OCI-LY1 (cell line): ENCODE results near the gene CFAP99.

ENCODE experiments used
- H2AFZ ChIP-seq: fragments of 200-600 bp; sonication (generic), shearing (Covaris generic); 2 replicates; pipeline ENCODE4 v1.6.0; 2014; ENCODE audit warnings: antibody characterized with exemption, mild to moderate bottlenecking, low read length
- H3F3A ChIP-seq: fragments of 200-600 bp; sonication (generic), shearing (Covaris generic); 2 replicates; pipeline ENCODE4 v1.6.0; 2014; ENCODE audit warnings: mild to moderate bottlenecking, antibody characterized with exemption, low read length, moderate library complexity; ENCODE audit not compliant: insufficient read depth
- H3K27ac ChIP-seq: fragments of 200-600 bp; sonication (generic); 2 replicates; pipeline ENCODE4 v1.5.1; 2014; ENCODE audit warnings: low read length, mixed run types, mild to moderate bottlenecking, low read depth; ENCODE audit not compliant: poor library complexity, severe bottlenecking
- H3K27me3 ChIP-seq: fragments of 200-600 bp; sonication (generic); 2 replicates; pipeline ENCODE4 v1.6.0; 2014; ENCODE audit warnings: antibody characterized with exemption, mild to moderate bottlenecking, low read length, moderate library complexity; ENCODE audit not compliant: insufficient read depth
- H3K36me3 ChIP-seq: fragments of 200-600 bp; sonication (generic); 2 replicates; pipeline ENCODE4 v1.6.1; 2014; ENCODE audit warnings: mild to moderate bottlenecking, antibody characterized with exemption, low read length, moderate library complexity, mixed read lengths; ENCODE audit not compliant: insufficient read depth
- H3K4me1 ChIP-seq: fragments of 200-600 bp; sonication (generic); 2 replicates; pipeline ENCODE4 v1.5.1; 2014; ENCODE audit warnings: mild to moderate bottlenecking, low read length, moderate library complexity; ENCODE audit not compliant: insufficient read depth, severe bottlenecking
- H3K4me2 ChIP-seq: fragments of 200-600 bp; sonication (generic), shearing (Covaris generic); 2 replicates; pipeline ENCODE4 v1.6.1; 2014; ENCODE audit warnings: low read length
- H3K4me3 ChIP-seq: fragments of 200-600 bp; sonication (generic); 2 replicates; pipeline ENCODE4 v1.5.1; 2014; ENCODE audit warnings: low read length, low read depth, mild to moderate bottlenecking, mixed read lengths; ENCODE audit not compliant: poor library complexity, severe bottlenecking
- H3K79me2 ChIP-seq: fragments of 200-600 bp; shearing (Covaris generic); 2 replicates; pipeline ENCODE4 v1.6.1; 2016; ENCODE audit warnings: mixed run types, low read length, mixed read lengths; ENCODE audit not compliant: insufficient read depth
- H3K9ac ChIP-seq: fragments of 200-600 bp; sonication (generic), shearing (Covaris generic); 2 replicates; pipeline ENCODE4 v1.6.1; 2014; ENCODE audit warnings: mild to moderate bottlenecking, low read length, mixed read lengths
- H3K9me2 ChIP-seq: fragments of 200-600 bp; sonication (generic), shearing (Covaris generic); 2 replicates; pipeline ENCODE4 v1.6.1; 2014; ENCODE audit warnings: low read depth, mild to moderate bottlenecking, low read length, mixed read lengths
- H3K9me3 ChIP-seq: fragments of 200-600 bp; shearing (Covaris generic); 2 replicates; pipeline ENCODE4 v1.6.1; 2014; ENCODE audit warnings: low read length, mixed read lengths
- H4K20me1 ChIP-seq: fragments of 200-600 bp; sonication (generic), shearing (Covaris generic); 2 replicates; pipeline ENCODE4 v1.6.0; 2016; ENCODE audit warnings: mild to moderate bottlenecking, low read length; ENCODE audit not compliant: insufficient read depth
- EZH2 ChIP-seq: fragments of 200-600 bp; sonication (generic), shearing (Covaris generic); IDR thresholded peaks from 2 replicates; pipeline ENCODE4 v1.8.0; 2017; ENCODE audit warnings: borderline replicate concordance, mixed run types, mild to moderate bottlenecking, antibody characterized with exemption, low read length, moderate library complexity, mixed read lengths
- TF ChIP-seq, protein P1 (sequence below): fragments of 200-600 bp; sonication (generic), shearing (Covaris generic); IDR thresholded peaks from 2 replicates; pipeline ENCODE4 v1.5.1; 2017; ENCODE audit warnings: mild to moderate bottlenecking, antibody characterized with exemption, low read length, moderate library complexity, mixed read lengths

CFAP99 gene

GRCh38 chr4:2409381-2409783, 9.4 kb upstream of the CFAP99 start:
- Histone ChIP-seq H3K4me2 (no peak overlapping the region), H3K9me3 (no peaks in the 10 kb centered on the region), H3K27me3 (no peaks in the 10 kb centered on the region), H3F3A (no peaks in the 10 kb centered on the region), H3K27ac (no peak overlapping the region), H3K9ac (no peak overlapping the region), H2AFZ (no peak overlapping the region), H3K4me3 (no peak overlapping the region), H3K9me2 (no peaks in the 10 kb centered on the region), H3K4me1 (no peaks in the 10 kb centered on the region), H4K20me1 (no peaks in the 10 kb centered on the region), H3K79me2 (no peaks in the 10 kb centered on the region), H3K36me3 (no peaks in the 10 kb centered on the region)
- TF ChIP-seq, protein P1, sequence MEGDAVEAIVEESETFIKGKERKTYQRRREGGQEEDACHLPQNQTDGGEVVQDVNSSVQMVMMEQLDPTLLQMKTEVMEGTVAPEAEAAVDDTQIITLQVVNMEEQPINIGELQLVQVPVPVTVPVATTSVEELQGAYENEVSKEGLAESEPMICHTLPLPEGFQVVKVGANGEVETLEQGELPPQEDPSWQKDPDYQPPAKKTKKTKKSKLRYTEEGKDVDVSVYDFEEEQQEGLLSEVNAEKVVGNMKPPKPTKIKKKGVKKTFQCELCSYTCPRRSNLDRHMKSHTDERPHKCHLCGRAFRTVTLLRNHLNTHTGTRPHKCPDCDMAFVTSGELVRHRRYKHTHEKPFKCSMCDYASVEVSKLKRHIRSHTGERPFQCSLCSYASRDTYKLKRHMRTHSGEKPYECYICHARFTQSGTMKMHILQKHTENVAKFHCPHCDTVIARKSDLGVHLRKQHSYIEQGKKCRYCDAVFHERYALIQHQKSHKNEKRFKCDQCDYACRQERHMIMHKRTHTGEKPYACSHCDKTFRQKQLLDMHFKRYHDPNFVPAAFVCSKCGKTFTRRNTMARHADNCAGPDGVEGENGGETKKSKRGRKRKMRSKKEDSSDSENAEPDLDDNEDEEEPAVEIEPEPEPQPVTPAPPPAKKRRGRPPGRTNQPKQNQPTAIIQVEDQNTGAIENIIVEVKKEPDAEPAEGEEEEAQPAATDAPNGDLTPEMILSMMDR, result no peak
- no peak for TF ChIP-seq EZH2

DNA sequence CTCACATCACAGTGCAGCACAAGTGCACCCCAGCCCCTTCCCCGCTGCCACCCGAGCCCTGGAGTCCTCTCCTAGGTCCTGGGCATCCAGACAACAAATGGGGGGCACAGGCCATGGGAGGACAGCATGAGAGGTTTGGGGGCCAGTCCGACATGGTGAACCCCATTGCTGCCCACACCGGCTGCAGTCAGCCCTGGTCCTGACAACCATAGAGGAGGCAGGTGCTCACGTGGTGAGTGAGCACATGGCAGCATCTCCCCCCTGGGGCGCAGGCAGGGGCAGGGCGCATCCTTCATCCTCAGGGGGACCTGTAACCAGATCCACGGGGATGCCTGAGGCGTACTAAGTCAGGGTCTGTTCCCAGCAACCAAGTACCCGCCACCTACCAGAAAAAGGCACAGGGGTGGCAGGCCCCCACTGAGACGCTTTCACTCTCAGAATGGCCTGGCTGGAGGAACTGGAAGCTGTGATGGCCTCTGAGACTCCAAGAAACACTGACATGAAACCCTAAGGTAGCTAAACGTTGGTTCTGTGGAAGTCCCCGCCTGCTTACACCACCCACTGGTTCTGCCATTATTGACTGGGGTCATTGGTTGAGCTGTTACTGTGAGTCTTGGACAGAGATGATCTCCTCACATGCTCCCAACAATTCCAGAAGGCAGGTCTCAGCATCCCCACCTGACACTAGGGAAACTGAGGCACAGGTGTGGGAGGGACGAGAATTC, 6.8 kb upstream of the CFAP99 start:
- Histone ChIP-seq H3K9me3 (no peaks in the 10 kb centered on the region), H3K27me3 (no peaks in the 10 kb centered on the region), H3K4me3 (no peak overlapping the region), H3K9me2 (no peaks in the 10 kb centered on the region), H3K27ac (no peak overlapping the region), H3K4me2 (no peak overlapping the region), H3K36me3 (no peaks in the 10 kb centered on the region), H3K4me1 (no peaks in the 10 kb centered on the region), H4K20me1 (no peaks in the 10 kb centered on the region), H3F3A (no peaks in the 10 kb centered on the region), H2AFZ (no peak overlapping the region), H3K9ac (no peak overlapping the region), H3K79me2 (no peaks in the 10 kb centered on the region)
- TF ChIP-seq EZH2, result no peak
- TF ChIP-seq, protein P1, result no peak

GRCh38 chr4:2412534-2412884, 6.2 kb upstream of the CFAP99 start:
- no peaks in the 10 kb centered on the region for H3K9me2 ChIP-seq
- H3K36me3 ChIP-seq, result no peaks in the 10 kb centered on the region
- no peaks in the 10 kb centered on the region for H4K20me1 ChIP-seq
- no peak overlapping the region for H3K4me3 ChIP-seq
- H3K27ac ChIP-seq, result no peak overlapping the region
- H3F3A ChIP-seq, result no peaks in the 10 kb centered on the region
- no peak overlapping the region for H3K9ac ChIP-seq
- no peak overlapping the region for H3K4me2 ChIP-seq
- TF ChIP-seq EZH2, result no peak
- TF ChIP-seq, protein P1, result no peak
- H3K9me3 ChIP-seq, result no peaks in the 10 kb centered on the region
- no peaks in the 10 kb centered on the region for H3K27me3 ChIP-seq
- H3K4me1 ChIP-seq, result peaks cover 2% of the 10 kb centered on the region
- no peak overlapping the region for H2AFZ ChIP-seq
- no peaks in the 10 kb centered on the region for H3K79me2 ChIP-seq
